Transverse colon (tissue), 4 donors: ENCODE data around the gene MUL1. TPM values are rescaled to one million over a fixed set of nuclear protein-coding genes. Genes with fewer than 3 reads are reported as not detected.

Experiments
- DNase-seq: peaks from one replicate; pipeline ENCODE4 v3.0.0-alpha.2; 2019
- H3K27ac ChIP-seq, 4 donors: fragments of 200-600 bp; sonication (generic); 2 replicates each; pipeline ENCODE4 v1.5.1; 2016 to 2018; ENCODE audit warnings: inconsistent platforms in 4 of 4
- H3K27me3 ChIP-seq: fragments of 200-600 bp; sonication (generic); 2 replicates; pipeline ENCODE4 v1.5.1; 2017; ENCODE audit warnings: inconsistent platforms
- H3K36me3 ChIP-seq, 4 donors: fragments of 200-600 bp; sonication (generic); 2 replicates each; pipeline ENCODE4 v1.5.1; 2017 to 2019; ENCODE audit warnings: inconsistent platforms in 4 of 4
- H3K4me1 ChIP-seq, 4 donors: fragments of 200-600 bp; sonication (generic); 2 replicates each; pipeline ENCODE4 v1.5.1; 2017 to 2020; ENCODE audit warnings: inconsistent platforms in 4 of 4
- H3K4me3 ChIP-seq, 4 donors: fragments of 200-600 bp; sonication (generic); 1 replicate in 1 of 4; 2 replicates in 3 of 4; pipeline versions ENCODE4 v1.5.1 to v1.6.1; 2017 to 2019; ENCODE audit warnings: inconsistent platforms in 4 of 4
- H3K9me3 ChIP-seq, 2 donors: fragments of 200-600 bp; sonication (generic); 2 replicates each; pipeline ENCODE4 v1.5.1; 2017 to 2019; ENCODE audit warnings: inconsistent platforms in 2 of 2
- CTCF ChIP-seq, 5 experiments: fragments of 200-600 bp in 3 of 5; fragments of 450-650 bp in 2 of 5; sonication (generic) in 3 of 5; IDR thresholded peaks; 1 replicate in 2 of 5; 2 replicates in 3 of 5; pipeline ENCODE4 v1.5.1; 2016 to 2017; ENCODE audit warnings: antibody characterized with exemption in 5 of 5, inconsistent platforms in 3 of 5, mild to moderate bottlenecking in 2 of 5, moderate library complexity in 1 of 5
- EP300 ChIP-seq: sonication (generic); formaldehyde crosslinking; IDR thresholded peaks from one replicate; pipeline ENCODE4 v1.6.1; 2017; ENCODE audit warnings: antibody characterized with exemption, low read depth
- POLR2A ChIP-seq: fragments of 450-650 bp; IDR thresholded peaks from one replicate; pipeline ENCODE4 v1.6.1; 2016; ENCODE audit warnings: antibody characterized with exemption, mild to moderate bottlenecking, moderate library complexity
- POLR2AphosphoS5 ChIP-seq, 3 donors: sonication (generic); formaldehyde crosslinking; IDR thresholded peaks; one replicate each; pipeline ENCODE4 v1.6.1; 2016; ENCODE audit warnings: antibody characterized with exemption in 3 of 3
- WGBS, 2 donors: methylation state at CpG; one replicate each; pipeline ENCODE4 v1.1.5; 2018; ENCODE audit warnings: low coverage in 1 of 2; 5-methylcytosine and 5-hydroxymethylcytosine counted together
- in situ Hi-C, 4 donors: fragments of 200-750 bp; cut with MboI; loops; one replicate each; pipeline versions ENCODE4 v1.15.0 to v1.15.1; 2017; ENCODE audit warnings: low sequenced_read_pairs in 3 of 4, low pct_ligation_motif_present in 1 of 4, low pct_unique_long_range_greater_than_20kb in 1 of 4
- intact Hi-C: fragments of 100-400 bp; cut with DNase I; formaldehyde crosslinking; loops from one replicate; pipeline ENCODE4 v1.15.1; 2023; ENCODE audit warnings: low total_unique reads
- total RNA-seq, 4 donors: library from RNA; depleted of rRNA; stranded (reverse); fragments of >200 nt; gene quantifications; one replicate each; pipeline ENCODE4 v1.1.0, GENCODE V29; 2016

Gene MUL1
- total RNA-seq, 4 donors from 2014 or later = 21.9 to 53.9 (median 43.9) TPM

GRCh38 chr1:20458717-20459116, 49.2 kb downstream of the MUL1 start:
- Histone ChIP-seq H3K27me3 (peaks cover 4% of the 10 kb centered on the region), H3K4me1 (no peaks in the 10 kb centered on the region), H3K4me3 (no peak overlapping the region), H3K27ac (no peak overlapping the region), H3K36me3 (no peaks in the 10 kb centered on the region), H3K9me3 (no peaks in the 10 kb centered on the region)
- no peak for DNase-seq
- in situ Hi-C loops = no loop called here
- no peak for TF ChIP-seq CTCF (IDR thresholded peaks at IDR 0.05)
- intact Hi-C loops = loop anchor here (10.0 kb wide), 1 partner anchor 1464 kb away; no protein-coding TSS in a partner anchor
- WGBS, 2 donors = 89% methylated on average over 2 of the region's 2 CpGs; no CpG with 5 or more reads in 1 of the 2 donors

GRCh38 chr1:20454004-20454403, 53.9 kb downstream of the MUL1 start:
- Histone ChIP-seq H3K4me3 (no peak overlapping the region), H3K27me3 (peaks cover 13% of the 10 kb centered on the region), H3K36me3 (no peaks in the 10 kb centered on the region), H3K9me3 (no peaks in the 10 kb centered on the region), H3K4me1 (no peaks in the 10 kb centered on the region), H3K27ac (no peak overlapping the region)
- TF ChIP-seq CTCF (IDR thresholded peaks at IDR 0.05) (no peak), EP300 (no peak), POLR2AphosphoS5 (IDR thresholded peaks at IDR 0.05) (no peak), POLR2A (no peak)
- no peak for DNase-seq
- intact Hi-C loops (loop anchor here (10.0 kb wide), 1 partner anchor 1459 kb away; no protein-coding TSS in a partner anchor), in situ Hi-C loops (no loop called here)
- 60 to 88% methylated on average over 1 to 4 of the region's 4 CpGs for WGBS, 2 donors

- H3K27me3 ChIP-seq = peaks cover 14% of the 10 kb centered on the region
- 60 to 63% methylated on average over 4 of the region's 4 CpGs for WGBS, 2 donors
- TF ChIP-seq CTCF (IDR thresholded peaks at IDR 0.05) (no peak), EP300 (no peak), POLR2A (no peak)
- no peaks in the 10 kb centered on the region for H3K36me3 ChIP-seq
- in situ Hi-C loops (no loop called here), intact Hi-C loops (loop anchor here (10.0 kb wide), 1 partner anchor 1455 kb away; no protein-coding TSS in a partner anchor)
- no peak overlapping the region for H3K4me3 ChIP-seq
- H3K9me3 ChIP-seq = no peaks in the 10 kb centered on the region
- H3K27ac ChIP-seq = no peak overlapping the region
- DNase-seq = no peak
- H3K4me1 ChIP-seq = no peaks in the 10 kb centered on the region
Measured at GRCh38 chr1:20449735-20450311, 58.1 kb downstream of the MUL1 start.

Other genes starting within 250 kb of the MUL1 start
- not detected for gene VWA5B1, start 217.3 kb downstream of the MUL1 start, total RNA-seq
- 100 to 1,000 TPM in 1 of 4 donors, 10 to 100 TPM in 3; 74.3 to 126 (median 85.9) TPM for gene CAMK2N1, start 21.9 kb downstream of the MUL1 start, total RNA-seq
- gene FAM43B, start 44.4 kb upstream of the MUL1 start, total RNA-seq = not detected
- gene CDA, start 80.9 kb upstream of the MUL1 start, total RNA-seq = 10 to 100 TPM in 3 of 4 donors, not detected in 1; 39.7 to 50.5 (median 43.1) TPM
- 100 to 1,000 TPM; 122 to 235 (median 192) TPM for gene PINK1, start 125.3 kb upstream of the MUL1 start, total RNA-seq
- gene DDOST, start 153.2 kb upstream of the MUL1 start, total RNA-seq = 100 to 1,000 TPM in 3 of 4 donors, 10 to 100 TPM in 1; 70.3 to 157 (median 105) TPM
- gene KIF17, start 209.9 kb upstream of the MUL1 start, total RNA-seq = 10 to 100 TPM in 1 of 4 donors, under 1 TPM in 2, not detected in 1; 0.27 to 21.1 (median 0.79) TPM
- under 1 TPM in 1 of 4 donors, not detected in 3; 0.37 TPM for gene SH2D5, start 224.6 kb upstream of the MUL1 start, total RNA-seq